Vein endothelial cell (primary cell): ENCODE measurements around the gene APPL2. TPM values are rescaled to one million over a fixed set of nuclear protein-coding genes. Genes with fewer than 3 reads are reported as not detected.

ENCODE experiments used
- total RNA-seq: library from RNA; depleted of rRNA; stranded (reverse); fragments of >200 nt; gene quantifications from 2 replicates; pipeline ENCODE4 v1.2.3, GENCODE V29; 2012

Gene APPL2
- 18.5 and 26.1 TPM in 2 replicates for total RNA-seq

GRCh38 chr12:105235732-105236476 lies at the start of gene APPL2:
APPL2 (minus strand) TSS chr12:105236174; CDS start chr12:105236012, 162 bp downstream.

Other genes with a start within 250 kb of the APPL2 start
- 7.1 and 7.2 TPM in 2 replicates for gene NOPCHAP1, start 249.9 kb downstream of the APPL2 start, total RNA-seq
- gene ALDH1L2, start 151.7 kb downstream of the APPL2 start, total RNA-seq: 0.65 and 1.4 TPM in 2 replicates
- 132 and 163 TPM in 2 replicates for gene WASHC4, start 128.4 kb downstream of the APPL2 start, total RNA-seq
- 17.6 and 22.5 TPM in 2 replicates for gene C12orf75, start 94.5 kb upstream of the APPL2 start, total RNA-seq